Glutamatergic neuron (in vitro differentiated cells): ENCODE results near the gene TSC22D1. TPM values are rescaled to one million over a fixed set of nuclear protein-coding genes. Genes with fewer than 3 reads are reported as not detected.

Source experiments
- DNase-seq: peaks from one replicate; pipeline ENCODE4 v3.0.0; 2022
- H3K27ac Mint-ChIP-seq: one replicate; pipeline ENCODE4 v1.8.0; 2020; ENCODE audit warnings: mild to moderate bottlenecking, mixed read lengths, inconsistent platforms; ENCODE audit not compliant: unreplicated experiment
- H3K27me3 Mint-ChIP-seq: one replicate; pipeline ENCODE4 v1.8.0; 2020; ENCODE audit warnings: mild to moderate bottlenecking, moderate library complexity, mixed read lengths, inconsistent platforms; ENCODE audit not compliant: unreplicated experiment
- H3K36me3 Mint-ChIP-seq: one replicate; pipeline ENCODE4 v1.8.0; 2020; ENCODE audit warnings: mild to moderate bottlenecking, mixed read lengths, inconsistent platforms; ENCODE audit not compliant: unreplicated experiment
- H3K4me1 Mint-ChIP-seq: one replicate; pipeline ENCODE4 v1.8.0; 2020; ENCODE audit warnings: mild to moderate bottlenecking, low read depth, mixed read lengths, inconsistent platforms; ENCODE audit not compliant: unreplicated experiment
- H3K4me3 Mint-ChIP-seq: one replicate; pipeline ENCODE4 v1.8.0; 2020; ENCODE audit warnings: mild to moderate bottlenecking, mixed read lengths, inconsistent platforms; ENCODE audit not compliant: unreplicated experiment
- H3K9me3 Mint-ChIP-seq: one replicate; pipeline ENCODE4 v1.8.0; 2020; ENCODE audit warnings: mild to moderate bottlenecking, moderate library complexity, mixed read lengths, inconsistent platforms; ENCODE audit not compliant: unreplicated experiment
- total RNA-seq: library from RNA; stranded (reverse); fragmentation: NEBNext Ultra II Directional; extraction: Animal tissue kit (Norgen Biotek cat#: 25700); gene quantifications from one replicate; pipeline ENCODE4 v1.2.1, GENCODE V29; 2021; ENCODE audit not compliant: unreplicated experiment
- TF ChIP-seq, protein P1 (sequence below): fragments of 200-600 bp; sonication (generic); IDR thresholded peaks from one replicate; pipeline ENCODE4 v1.5.0; 2021; ENCODE audit not compliant: partially characterized antibody, unreplicated experiment

The TSC22D1 gene
- total RNA-seq, 1 donor from 2014 or later = 111 TPM

DNA sequence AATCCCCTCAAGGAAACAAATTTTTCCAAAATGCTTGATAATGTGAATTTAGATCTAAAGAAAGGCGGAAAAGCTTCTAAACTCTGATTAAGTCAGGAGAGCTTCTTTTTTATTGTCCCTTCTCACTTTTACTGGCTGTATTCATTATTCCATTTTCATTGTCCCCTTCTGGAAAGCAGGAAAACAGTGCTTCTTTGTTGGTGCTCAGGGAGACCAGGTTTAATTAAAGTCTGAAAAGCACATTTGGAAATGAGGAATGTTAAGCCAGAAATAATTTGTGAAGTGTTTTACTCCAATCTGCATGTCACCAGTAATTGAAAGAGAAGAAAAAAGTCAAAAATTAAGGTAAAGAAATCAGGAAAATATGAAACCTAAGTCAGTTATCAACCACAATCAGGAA lies 43.5 kb upstream of the TSC22D1 start:
- no peaks in the 10 kb centered on the region for H3K36me3 Mint-ChIP-seq
- TF ChIP-seq, protein P1, sequence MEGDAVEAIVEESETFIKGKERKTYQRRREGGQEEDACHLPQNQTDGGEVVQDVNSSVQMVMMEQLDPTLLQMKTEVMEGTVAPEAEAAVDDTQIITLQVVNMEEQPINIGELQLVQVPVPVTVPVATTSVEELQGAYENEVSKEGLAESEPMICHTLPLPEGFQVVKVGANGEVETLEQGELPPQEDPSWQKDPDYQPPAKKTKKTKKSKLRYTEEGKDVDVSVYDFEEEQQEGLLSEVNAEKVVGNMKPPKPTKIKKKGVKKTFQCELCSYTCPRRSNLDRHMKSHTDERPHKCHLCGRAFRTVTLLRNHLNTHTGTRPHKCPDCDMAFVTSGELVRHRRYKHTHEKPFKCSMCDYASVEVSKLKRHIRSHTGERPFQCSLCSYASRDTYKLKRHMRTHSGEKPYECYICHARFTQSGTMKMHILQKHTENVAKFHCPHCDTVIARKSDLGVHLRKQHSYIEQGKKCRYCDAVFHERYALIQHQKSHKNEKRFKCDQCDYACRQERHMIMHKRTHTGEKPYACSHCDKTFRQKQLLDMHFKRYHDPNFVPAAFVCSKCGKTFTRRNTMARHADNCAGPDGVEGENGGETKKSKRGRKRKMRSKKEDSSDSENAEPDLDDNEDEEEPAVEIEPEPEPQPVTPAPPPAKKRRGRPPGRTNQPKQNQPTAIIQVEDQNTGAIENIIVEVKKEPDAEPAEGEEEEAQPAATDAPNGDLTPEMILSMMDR = no peak
- H3K9me3 Mint-ChIP-seq = no peaks in the 10 kb centered on the region
- no peak overlapping the region for H3K4me3 Mint-ChIP-seq
- no peaks in the 10 kb centered on the region for H3K4me1 Mint-ChIP-seq
- peaks cover 2% of the 10 kb centered on the region for H3K27me3 Mint-ChIP-seq
- no peak overlapping the region for H3K27ac Mint-ChIP-seq
- DNase-seq = no peak

DNA sequence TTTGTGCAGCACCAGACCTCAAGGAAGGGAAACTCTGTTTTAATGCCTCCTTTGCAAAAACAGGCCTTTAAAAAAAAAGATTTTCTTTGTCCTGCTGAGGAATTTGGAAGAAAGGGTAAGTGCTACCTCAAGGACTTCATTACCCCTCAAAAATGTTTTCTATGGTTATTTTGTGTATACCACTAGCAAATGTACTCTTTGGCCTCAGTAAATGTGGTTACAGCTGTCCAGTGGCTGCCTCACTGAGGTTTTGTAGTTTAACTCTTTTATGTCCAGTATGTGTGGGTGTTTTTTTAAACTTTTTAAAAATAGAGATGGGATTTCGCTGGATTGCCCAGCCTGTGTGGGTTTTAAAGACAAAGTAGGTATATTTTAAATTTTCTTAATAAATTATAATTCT lies 42.2 kb upstream of the TSC22D1 start:
- H3K27ac Mint-ChIP-seq = no peak overlapping the region
- H3K9me3 Mint-ChIP-seq = no peaks in the 10 kb centered on the region
- no peaks in the 10 kb centered on the region for H3K27me3 Mint-ChIP-seq
- no peaks in the 10 kb centered on the region for H3K36me3 Mint-ChIP-seq
- TF ChIP-seq, protein P1 = no peak
- no peak overlapping the region for H3K4me3 Mint-ChIP-seq
- DNase-seq = no peak
- no peaks in the 10 kb centered on the region for H3K4me1 Mint-ChIP-seq

DNA sequence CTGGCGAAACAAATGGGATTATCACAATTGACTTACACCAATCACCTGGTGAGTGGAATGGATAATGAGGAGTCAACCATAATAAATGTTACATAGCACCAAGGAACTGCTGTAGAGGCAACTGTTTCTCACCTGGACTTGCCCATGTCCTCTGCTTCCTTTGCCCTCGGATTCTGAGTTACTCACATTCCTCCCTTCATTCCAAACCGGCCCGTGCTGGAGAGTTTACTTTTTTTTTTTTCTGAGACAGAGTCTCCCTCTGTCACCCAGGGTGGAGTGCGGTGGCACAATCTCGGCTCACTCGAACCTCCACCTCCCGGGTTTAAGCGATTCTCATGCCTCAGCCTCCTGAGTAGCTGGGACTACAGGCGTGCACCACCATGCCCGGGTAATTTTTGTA lies 41.5 kb upstream of the TSC22D1 start:
- no peaks in the 10 kb centered on the region for H3K27me3 Mint-ChIP-seq
- DNase-seq = no peak
- no peaks in the 10 kb centered on the region for H3K9me3 Mint-ChIP-seq
- H3K27ac Mint-ChIP-seq = no peak overlapping the region
- TF ChIP-seq, protein P1 = no peak
- H3K36me3 Mint-ChIP-seq = no peaks in the 10 kb centered on the region
- H3K4me3 Mint-ChIP-seq = no peak overlapping the region
- no peaks in the 10 kb centered on the region for H3K4me1 Mint-ChIP-seq

DNA sequence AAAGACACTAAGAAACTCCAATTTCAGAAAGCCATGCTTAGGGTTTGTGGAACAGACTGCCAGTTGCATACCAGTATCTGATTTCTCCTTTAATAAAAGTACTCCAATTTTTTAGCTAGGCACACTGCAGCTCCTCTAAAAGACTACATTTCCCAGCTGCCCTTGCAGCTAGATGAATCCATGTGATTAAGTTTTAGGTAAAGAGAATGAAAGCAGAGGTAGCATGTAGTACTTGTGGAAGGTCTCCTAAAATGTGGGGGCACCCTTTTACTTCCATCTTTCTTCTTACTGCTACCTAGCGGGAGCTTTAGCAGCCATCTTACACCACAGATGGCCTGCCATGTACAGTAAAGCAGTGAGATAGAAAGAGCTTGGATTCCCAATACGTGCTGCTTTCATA lies 33.0 kb upstream of the TSC22D1 start:
- peaks cover 2% of the 10 kb centered on the region for H3K27me3 Mint-ChIP-seq
- H3K4me1 Mint-ChIP-seq = no peaks in the 10 kb centered on the region
- no peak for DNase-seq
- H3K36me3 Mint-ChIP-seq = peaks cover 10% of the 10 kb centered on the region
- no peak overlapping the region for H3K27ac Mint-ChIP-seq
- no peaks in the 10 kb centered on the region for H3K9me3 Mint-ChIP-seq
- TF ChIP-seq, protein P1 = no peak
- no peak overlapping the region for H3K4me3 Mint-ChIP-seq

DNA sequence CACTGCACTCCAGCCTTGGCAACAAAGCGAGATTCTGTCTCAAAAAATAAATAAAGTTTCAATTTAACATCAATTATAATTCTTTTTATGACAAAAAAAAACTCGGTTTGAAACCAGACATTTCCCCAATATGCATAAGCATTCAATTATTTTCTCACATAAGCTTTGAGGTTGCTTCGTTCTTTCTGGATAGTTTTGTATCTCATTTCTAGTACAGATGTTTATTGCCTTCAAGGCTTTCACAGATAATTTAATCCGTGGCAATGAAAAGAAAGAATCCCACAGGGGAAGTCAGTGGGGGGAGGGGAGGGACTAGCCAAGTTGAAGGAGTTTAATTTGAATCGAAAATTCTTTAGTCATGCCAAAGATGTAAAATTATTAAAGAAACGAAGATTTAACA lies 29.6 kb upstream of the TSC22D1 start:
- peaks cover 8% of the 10 kb centered on the region for H3K36me3 Mint-ChIP-seq
- H3K9me3 Mint-ChIP-seq = no peaks in the 10 kb centered on the region
- H3K27me3 Mint-ChIP-seq = peaks cover 2% of the 10 kb centered on the region
- TF ChIP-seq, protein P1 = no peak
- DNase-seq = no peak
- no peaks in the 10 kb centered on the region for H3K4me1 Mint-ChIP-seq
- no peak overlapping the region for H3K4me3 Mint-ChIP-seq
- no peak overlapping the region for H3K27ac Mint-ChIP-seq
